SK-N-SH (cell line): Measurements from ENCODE around the gene IL2RG. TPM values are rescaled to one million over a fixed set of nuclear protein-coding genes. Genes with fewer than 3 reads are reported as not detected.

Source experiments
- CTCF ChIA-PET: fragments of 300-600, 350-600 bp; formaldehyde crosslinking; extraction: SDS; loops from one replicate; lab custom pipeline; 2021; lab: Yijun Ruan, JAX
- POLR2A ChIA-PET: fragments of 350-600 bp; sonication (Branson Sonifier 250); formaldehyde crosslinking; extraction: SDS; loops from one replicate; lab custom pipeline; 2020; ENCODE audit warnings: antibody characterized with exemption, inconsistent platforms; lab: Yijun Ruan, JAX
- DNase-seq: peaks from one replicate; pipeline ENCODE4 v3.0.0; 2012
- H2AFZ ChIP-seq: fragments of 200-600 bp; sonication (generic); 2 replicates; pipeline ENCODE4 v1.8.1; 2016; ENCODE audit warnings: antibody characterized with exemption, mild to moderate bottlenecking, low read depth
- H3F3A ChIP-seq: fragments of 200-600 bp; sonication (generic); replicated peaks from 2 replicates; pipeline ENCODE3; 2016; ENCODE audit warnings: antibody characterized with exemption, mild to moderate bottlenecking; ENCODE audit not compliant: insufficient read depth
- H3K27ac ChIP-seq, 2 experiments: fragments of 200-500 bp in 1 of 2; fragments of 200-600 bp in 1 of 2; sonication (Bioruptor generic) in 1 of 2; sonication (generic), shearing (Covaris generic) in 1 of 2; 2 replicates each; pipeline versions ENCODE4 v1.5.1 to v1.6.1; 2014 to 2016; ENCODE audit warnings: low read depth in 2 of 2, inconsistent platforms in 1 of 2, low read length in 1 of 2, mild to moderate bottlenecking in 1 of 2, mixed read lengths in 1 of 2
- H3K27me3 ChIP-seq: fragments of 200-600 bp; sonication (generic), shearing (Covaris generic); 2 replicates; pipeline ENCODE4 v1.6.1; 2016; ENCODE audit warnings: mixed run types; ENCODE audit not compliant: insufficient read depth
- H3K36me3 ChIP-seq, 2 experiments: fragments of 200-500 bp in 1 of 2; fragments of 200-600 bp in 1 of 2; sonication (Bioruptor generic) in 1 of 2; sonication (generic) in 1 of 2; replicated peaks in 1 of 2; 2 replicates each; pipeline versions ENCODE3 to v1.5.1; 2014 to 2016; ENCODE audit warnings: low read length in 1 of 2, mild to moderate bottlenecking in 1 of 2; ENCODE audit not compliant: insufficient read depth in 2 of 2, control insufficient read depth in 1 of 2
- H3K4me1 ChIP-seq, 2 experiments: fragments of 200-500 bp in 1 of 2; fragments of 200-600 bp in 1 of 2; sonication (Bioruptor generic) in 1 of 2; sonication (generic), shearing (Covaris generic) in 1 of 2; 2 replicates each; pipeline versions ENCODE4 v1.5.1 to v1.6.1; 2014 to 2016; ENCODE audit warnings: low read depth in 1 of 2, low read length in 1 of 2, mixed run types in 1 of 2; ENCODE audit not compliant: insufficient read depth in 2 of 2, control insufficient read depth in 1 of 2
- H3K4me2 ChIP-seq: fragments of 200-600 bp; sonication (generic), shearing (Covaris generic); 2 replicates; pipeline ENCODE4 v1.6.1; 2017; ENCODE audit warnings: mixed run types
- H3K4me3 ChIP-seq, 2 experiments: fragments of 200-500 bp in 1 of 2; fragments of 200-600 bp in 1 of 2; sonication (Bioruptor generic) in 1 of 2; sonication (generic), shearing (Covaris generic) in 1 of 2; 2 replicates each; pipeline versions ENCODE4 v1.5.1 to v1.8.1; 2014 to 2016; ENCODE audit warnings: low read depth in 2 of 2, inconsistent platforms in 1 of 2, low read length in 1 of 2, mild to moderate bottlenecking in 1 of 2, mixed read lengths in 1 of 2, moderate library complexity in 1 of 2
- H3K79me2 ChIP-seq: fragments of 200-600 bp; sonication (generic); 2 replicates; pipeline ENCODE4 v1.8.1; 2017; ENCODE audit warnings: mild to moderate bottlenecking; ENCODE audit not compliant: insufficient read depth
- H3K9ac ChIP-seq: fragments of 200-600 bp; sonication (generic); 2 replicates; pipeline ENCODE4 v1.6.1; 2017; ENCODE audit warnings: mixed run types
- H3K9me2 ChIP-seq: fragments of 200-600 bp; sonication (generic); 2 replicates; pipeline ENCODE4 v1.6.1; 2017; ENCODE audit warnings: mixed run types
- H3K9me3 ChIP-seq: fragments of 200-600 bp; sonication (generic); 2 replicates; pipeline ENCODE4 v1.6.1; 2017; ENCODE audit warnings: mixed run types, mild to moderate bottlenecking, moderate library complexity
- H4K20me1 ChIP-seq: fragments of 200-600 bp; sonication (generic); 2 replicates; pipeline ENCODE4 v1.6.1; 2017; ENCODE audit warnings: mild to moderate bottlenecking, mixed run types; ENCODE audit not compliant: insufficient read depth
- ELF1 ChIP-seq: IDR thresholded peaks from 2 replicates; pipeline ENCODE4 v1.4.0; 2012
- FOSL2 ChIP-seq: IDR thresholded peaks from 2 replicates; pipeline ENCODE4 v1.4.0; 2012; ENCODE audit warnings: low read depth, mild to moderate bottlenecking, moderate library complexity, borderline replicate concordance
- FOXJ3 ChIP-seq: sonication (generic); formaldehyde crosslinking; IDR thresholded peaks from 2 replicates; pipeline ENCODE4 v1.5.1; 2020; ENCODE audit warnings: mild to moderate bottlenecking, missing genetic modification reagents
- GATA2 ChIP-seq: sonication (generic); formaldehyde crosslinking; IDR thresholded peaks from 2 replicates; pipeline ENCODE4 v1.5.0; 2020; ENCODE audit warnings: mild to moderate bottlenecking, missing genetic modification reagents
- JUND ChIP-seq: IDR thresholded peaks from 2 replicates; pipeline ENCODE4 v1.4.0; 2012
- MXI1 ChIP-seq: IDR thresholded peaks from 2 replicates; pipeline ENCODE4 v1.6.1; 2012; ENCODE audit warnings: mild to moderate bottlenecking, low read depth, low read length, improper control_type of control experiment
- RCOR1 ChIP-seq: fragments of 150-350 bp; IDR thresholded peaks from 2 replicates; pipeline ENCODE4 v1.6.1; 2017; ENCODE audit warnings: antibody characterized with exemption, low read length
- RFX5 ChIP-seq: IDR thresholded peaks from 2 replicates; pipeline ENCODE4 v1.6.1; 2012; ENCODE audit warnings: mild to moderate bottlenecking, improper control_type of control experiment, low read length
- RXRA ChIP-seq: IDR thresholded peaks from 2 replicates; pipeline ENCODE4 v1.4.0; 2012; ENCODE audit warnings: low read depth, mild to moderate bottlenecking, borderline replicate concordance
- SMC3 ChIP-seq: IDR thresholded peaks from 2 replicates; pipeline ENCODE4 v1.6.1; 2012; ENCODE audit warnings: low read depth, low read length, improper control_type of control experiment
- TAF1 ChIP-seq: IDR thresholded peaks from 2 replicates; pipeline ENCODE4 v1.6.1; 2012; ENCODE audit warnings: low read depth, mild to moderate bottlenecking, low read length, moderate library complexity, borderline replicate concordance
- TCF12 ChIP-seq: IDR thresholded peaks from 2 replicates; pipeline ENCODE4 v1.4.0; 2012
- TEAD4 ChIP-seq: IDR thresholded peaks from 2 replicates; pipeline ENCODE4 v1.4.0; 2012; ENCODE audit warnings: mild to moderate bottlenecking, borderline replicate concordance; ENCODE audit not compliant: insufficient read depth
- YY1 ChIP-seq: IDR thresholded peaks from 2 replicates; pipeline ENCODE4 v1.4.0; 2012; ENCODE audit warnings: low read depth, mild to moderate bottlenecking
- WGBS: methylation state at CpG from one replicate; pipeline ENCODE4 v1.1.6; 2017; ENCODE audit warnings: low lambda C conversion rate; 5-methylcytosine and 5-hydroxymethylcytosine counted together
- polyA plus RNA-seq, 3 experiments: library from polyadenylated mRNA; depleted of rRNA; stranded (reverse); fragments of >200 nt; gene quantifications; 2 replicates each; pipeline ENCODE4 v1.2.3, GENCODE V29; 2012
- TF ChIP-seq, protein P1 (sequence below): IDR thresholded peaks from 2 replicates; pipeline ENCODE4; 2012
- TF ChIP-seq, protein P2 (sequence below): IDR thresholded peaks from 2 replicates; pipeline ENCODE4 v1.4.0; 2012; ENCODE audit warnings: low read depth, borderline replicate concordance
- TF ChIP-seq, protein P3 (sequence below): fragments of 150-350 bp; IDR thresholded peaks from 2 replicates; pipeline ENCODE4 v1.6.1; 2017; ENCODE audit warnings: antibody characterized with exemption, low read length, low read depth, borderline replicate concordance
- TF ChIP-seq, protein P4 (sequence below): fragments of 150-350 bp; IDR thresholded peaks from 2 replicates; pipeline ENCODE4 v1.6.1; 2016; ENCODE audit warnings: mild to moderate bottlenecking, low read depth, low read length
- TF ChIP-seq, protein P5 (sequence below): IDR thresholded peaks from 2 replicates; pipeline ENCODE4 v1.4.0; 2012; ENCODE audit warnings: low read depth
- TF ChIP-seq, protein P6 (sequence below): IDR thresholded peaks from 2 replicates; pipeline ENCODE4 v1.4.0; 2012; ENCODE audit warnings: low read depth, borderline replicate concordance

IL2RG gene
- polyA plus RNA-seq, 1 of the 3 experiments (the other 2 are of a cell fraction) = not detected

- TF ChIP-seq, protein P1, sequence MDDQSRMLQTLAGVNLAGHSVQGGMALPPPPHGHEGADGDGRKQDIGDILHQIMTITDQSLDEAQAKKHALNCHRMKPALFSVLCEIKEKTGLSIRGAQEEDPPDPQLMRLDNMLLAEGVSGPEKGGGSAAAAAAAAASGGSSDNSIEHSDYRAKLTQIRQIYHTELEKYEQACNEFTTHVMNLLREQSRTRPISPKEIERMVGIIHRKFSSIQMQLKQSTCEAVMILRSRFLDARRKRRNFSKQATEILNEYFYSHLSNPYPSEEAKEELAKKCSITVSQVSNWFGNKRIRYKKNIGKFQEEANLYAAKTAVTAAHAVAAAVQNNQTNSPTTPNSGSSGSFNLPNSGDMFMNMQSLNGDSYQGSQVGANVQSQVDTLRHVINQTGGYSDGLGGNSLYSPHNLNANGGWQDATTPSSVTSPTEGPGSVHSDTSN = peak; percentile 91
- TF ChIP-seq RCOR1 (no peak), FOXJ3 (CRISPR knock-in tag) (no peak), SMC3 (no peak), MXI1 (no peak), GATA2 (no peak), YY1 (peak; percentile 77; the same call in 1 of the 2 replicates), JUND (peak; percentile 6; the same call in 1 of the 2 replicates)
- TF ChIP-seq, protein P2, sequence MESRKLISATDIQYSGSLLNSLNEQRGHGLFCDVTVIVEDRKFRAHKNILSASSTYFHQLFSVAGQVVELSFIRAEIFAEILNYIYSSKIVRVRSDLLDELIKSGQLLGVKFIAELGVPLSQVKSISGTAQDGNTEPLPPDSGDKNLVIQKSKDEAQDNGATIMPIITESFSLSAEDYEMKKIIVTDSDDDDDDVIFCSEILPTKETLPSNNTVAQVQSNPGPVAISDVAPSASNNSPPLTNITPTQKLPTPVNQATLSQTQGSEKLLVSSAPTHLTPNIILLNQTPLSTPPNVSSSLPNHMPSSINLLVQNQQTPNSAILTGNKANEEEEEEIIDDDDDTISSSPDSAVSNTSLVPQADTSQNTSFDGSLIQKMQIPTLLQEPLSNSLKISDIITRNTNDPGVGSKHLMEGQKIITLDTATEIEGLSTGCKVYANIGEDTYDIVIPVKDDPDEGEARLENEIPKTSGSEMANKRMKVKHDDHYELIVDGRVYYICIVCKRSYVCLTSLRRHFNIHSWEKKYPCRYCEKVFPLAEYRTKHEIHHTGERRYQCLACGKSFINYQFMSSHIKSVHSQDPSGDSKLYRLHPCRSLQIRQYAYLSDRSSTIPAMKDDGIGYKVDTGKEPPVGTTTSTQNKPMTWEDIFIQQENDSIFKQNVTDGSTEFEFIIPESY = 0 out of 2 replicates have a peak, but pooled peaks have one; percentile 32
- TF ChIP-seq, protein P3, sequence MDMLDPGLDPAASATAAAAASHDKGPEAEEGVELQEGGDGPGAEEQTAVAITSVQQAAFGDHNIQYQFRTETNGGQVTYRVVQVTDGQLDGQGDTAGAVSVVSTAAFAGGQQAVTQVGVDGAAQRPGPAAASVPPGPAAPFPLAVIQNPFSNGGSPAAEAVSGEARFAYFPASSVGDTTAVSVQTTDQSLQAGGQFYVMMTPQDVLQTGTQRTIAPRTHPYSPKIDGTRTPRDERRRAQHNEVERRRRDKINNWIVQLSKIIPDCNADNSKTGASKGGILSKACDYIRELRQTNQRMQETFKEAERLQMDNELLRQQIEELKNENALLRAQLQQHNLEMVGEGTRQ = no peak
- TF ChIP-seq, protein P4, sequence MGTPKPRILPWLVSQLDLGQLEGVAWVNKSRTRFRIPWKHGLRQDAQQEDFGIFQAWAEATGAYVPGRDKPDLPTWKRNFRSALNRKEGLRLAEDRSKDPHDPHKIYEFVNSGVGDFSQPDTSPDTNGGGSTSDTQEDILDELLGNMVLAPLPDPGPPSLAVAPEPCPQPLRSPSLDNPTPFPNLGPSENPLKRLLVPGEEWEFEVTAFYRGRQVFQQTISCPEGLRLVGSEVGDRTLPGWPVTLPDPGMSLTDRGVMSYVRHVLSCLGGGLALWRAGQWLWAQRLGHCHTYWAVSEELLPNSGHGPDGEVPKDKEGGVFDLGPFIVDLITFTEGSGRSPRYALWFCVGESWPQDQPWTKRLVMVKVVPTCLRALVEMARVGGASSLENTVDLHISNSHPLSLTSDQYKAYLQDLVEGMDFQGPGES = 0 out of 2 replicates have a peak, but pooled peaks have one; percentile 30
These were observed 43.1 kb downstream of the IL2RG start, which contains the start of gene SNX12 (continued) for GRCh38 chrX:71068044-71068918.

DNA sequence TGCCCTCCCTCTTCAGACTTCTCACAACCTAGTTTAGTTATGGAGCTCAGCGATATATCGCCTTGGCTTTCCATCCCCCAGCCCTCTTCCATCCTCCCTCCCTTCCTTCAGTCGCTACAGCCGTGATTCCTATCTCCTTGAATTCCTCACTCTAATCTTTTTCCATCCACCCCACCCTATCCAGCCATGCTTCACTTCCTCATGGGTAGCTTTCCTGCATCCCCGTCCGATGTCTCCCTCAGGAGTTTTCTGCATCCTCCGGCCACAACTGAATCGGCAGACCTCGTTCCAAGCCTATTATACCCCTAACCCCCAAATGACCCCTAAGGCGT, 43.7 kb downstream of the IL2RG start:
- peaks cover 0 to 6% of the 10 kb centered on the region in 2 experiments for H3K36me3 ChIP-seq
- H4K20me1 ChIP-seq = no peaks in the 10 kb centered on the region
- H3K4me2 ChIP-seq = peak overlapping the region; percentile 63
- H3K9ac ChIP-seq = peak overlapping the region; percentile 78
- H3K9me2 ChIP-seq = no peaks in the 10 kb centered on the region
- POLR2A ChIA-PET = no interaction called here
- H3K27me3 ChIP-seq = peaks cover 6% of the 10 kb centered on the region; the same call in 1 of the 2 replicates
- H3K9me3 ChIP-seq = no peaks in the 10 kb centered on the region; the same call in 1 of the 2 replicates
- peak overlapping the region; percentile 70 for H2AFZ ChIP-seq
- no peaks in the 10 kb centered on the region for H3F3A ChIP-seq
- DNase-seq = no peak
- H3K79me2 ChIP-seq = peaks cover 48% of the 10 kb centered on the region
- WGBS = 3% methylated on average over 10 of the region's 10 CpGs
- CTCF ChIA-PET = interaction anchor here (1.3 kb wide), 1 partner anchor 61 kb away, joined by 3 read pairs; no protein-coding TSS in a partner anchor
- no peaks in the 10 kb centered on the region for H3K4me1 ChIP-seq
- peak overlapping the region; percentile 62 to 71 for H3K4me3 ChIP-seq
- peak overlapping the region; percentile 65 to 81 for H3K27ac ChIP-seq
- TF ChIP-seq TAF1 (no peak), FOSL2 (no peak), RFX5 (no peak), TCF12 (no peak), RXRA (no peak), TEAD4 (no peak), ELF1 (no peak), GATA2 (no peak)
- TF ChIP-seq, protein P2 = no peak
- TF ChIP-seq, protein P3 = no peak
- TF ChIP-seq, protein P5, sequence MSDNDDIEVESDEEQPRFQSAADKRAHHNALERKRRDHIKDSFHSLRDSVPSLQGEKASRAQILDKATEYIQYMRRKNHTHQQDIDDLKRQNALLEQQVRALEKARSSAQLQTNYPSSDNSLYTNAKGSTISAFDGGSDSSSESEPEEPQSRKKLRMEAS = no peak
- TF ChIP-seq, protein P6, sequence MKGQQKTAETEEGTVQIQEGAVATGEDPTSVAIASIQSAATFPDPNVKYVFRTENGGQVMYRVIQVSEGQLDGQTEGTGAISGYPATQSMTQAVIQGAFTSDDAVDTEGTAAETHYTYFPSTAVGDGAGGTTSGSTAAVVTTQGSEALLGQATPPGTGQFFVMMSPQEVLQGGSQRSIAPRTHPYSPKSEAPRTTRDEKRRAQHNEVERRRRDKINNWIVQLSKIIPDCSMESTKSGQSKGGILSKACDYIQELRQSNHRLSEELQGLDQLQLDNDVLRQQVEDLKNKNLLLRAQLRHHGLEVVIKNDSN = no peak
